KOPT-K1 (cell line): ENCODE data around the gene ACLY.
"Not testable (repeated sequence)": the region's sequence is repeated elsewhere in the genome, so short reads cannot be mapped to it uniquely, and the experiment has no call there.

ENCODE experiments used
- H3K27ac ChIP-seq: fragments of 200-600 bp; sonication (generic); 2 replicates; pipeline ENCODE4 v1.5.1; 2016; ENCODE audit warnings: antibody characterized with exemption, mild to moderate bottlenecking, low read depth, low read length; ENCODE audit not compliant: poor library complexity, severe bottlenecking
- H3K36me3 ChIP-seq: fragments of 200-600 bp; sonication (generic); 2 replicates; pipeline ENCODE4 v1.5.1; 2017; ENCODE audit warnings: antibody characterized with exemption, mild to moderate bottlenecking, low read length, moderate library complexity; ENCODE audit not compliant: insufficient read depth
- H3K9me3 ChIP-seq: fragments of 200-600 bp; sonication (generic); 2 replicates; pipeline ENCODE4 v1.5.1; 2017; ENCODE audit warnings: antibody characterized with exemption, low read length, mild to moderate bottlenecking; ENCODE audit not compliant: insufficient read depth, poor library complexity, severe bottlenecking

ACLY gene

DNA sequence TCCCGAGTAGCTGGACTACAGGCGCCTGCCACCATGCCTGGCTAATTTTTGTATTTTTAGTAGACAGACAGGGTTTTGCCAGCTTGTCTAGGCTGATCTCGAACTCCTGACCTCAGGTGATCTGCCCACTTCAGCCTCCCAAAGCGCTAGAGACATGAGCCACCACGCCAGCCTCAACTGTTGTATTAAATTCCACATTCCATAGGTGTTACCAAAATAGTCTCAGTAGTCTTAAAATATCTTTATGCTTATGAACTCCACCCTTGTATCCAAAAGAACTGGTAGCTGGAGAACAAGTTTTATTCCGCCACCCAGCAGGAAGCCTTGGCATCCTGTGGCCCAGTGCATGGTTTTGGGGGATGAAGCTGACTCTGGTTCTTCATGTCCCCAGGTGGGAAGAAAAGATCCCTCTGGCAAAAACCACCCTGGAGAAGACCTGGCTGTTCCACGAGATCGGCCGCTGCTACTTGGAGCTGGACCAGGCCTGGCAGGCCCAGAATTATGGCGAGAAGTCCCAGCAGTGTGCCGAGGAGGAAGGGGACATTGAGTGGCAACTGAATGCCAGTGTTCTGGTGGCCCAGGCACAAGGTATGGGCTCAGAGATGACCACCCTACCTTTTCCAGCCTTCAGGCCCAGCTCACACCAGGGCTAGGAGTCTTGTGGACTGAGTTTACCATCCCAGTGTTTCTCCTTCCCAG is 30.2 kb upstream of the ACLY start:
- no peaks in the 10 kb centered on the region for H3K36me3 ChIP-seq
- no peak overlapping the region for H3K27ac ChIP-seq
- H3K9me3 ChIP-seq: no peaks in the 10 kb centered on the region

DNA sequence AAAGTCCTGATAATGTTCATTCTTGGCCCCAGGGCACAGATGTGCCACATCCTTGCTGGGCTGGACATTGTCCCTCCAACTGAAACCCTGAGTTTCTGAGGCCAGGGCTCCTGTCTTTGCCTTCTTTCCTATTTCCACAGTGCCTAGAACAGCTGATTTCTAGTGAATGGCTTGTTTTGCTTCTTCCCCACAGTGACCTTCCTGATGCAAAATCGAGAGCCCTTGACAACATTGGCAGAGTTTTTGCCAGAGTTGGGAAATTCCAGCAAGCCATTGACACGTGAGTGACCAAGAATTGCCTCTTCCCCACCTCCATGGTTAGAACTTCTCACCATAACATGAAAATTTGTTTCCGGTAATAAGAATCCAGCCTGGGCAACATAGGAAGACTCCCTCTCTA is 26.2 kb upstream of the ACLY start:
- Histone ChIP-seq H3K9me3 (no peaks in the 10 kb centered on the region), H3K36me3 (no peaks in the 10 kb centered on the region), H3K27ac (no peak overlapping the region)

- Histone ChIP-seq H3K36me3 (no peaks in the 10 kb centered on the region), H3K9me3 (no peaks in the 10 kb centered on the region)
Measured at GRCh38 chr17:41943492-41943891, 24.7 kb upstream of the ACLY start.

GRCh38 chr17:41942626-41943373 is 24.0 kb upstream of the ACLY start:
- no peaks in the 10 kb centered on the region for H3K36me3 ChIP-seq
- H3K27ac ChIP-seq: no peak overlapping the region
- no peaks in the 10 kb centered on the region for H3K9me3 ChIP-seq

More at GRCh38 chr17:41943492-41943891, 24.7 kb upstream of the ACLY start:
- H3K27ac ChIP-seq: no peak overlapping the region

GRCh38 chr17:41941168-41941567 is 22.4 kb upstream of the ACLY start:
- H3K36me3 ChIP-seq: no peaks in the 10 kb centered on the region
- no peak overlapping the region for H3K27ac ChIP-seq
- no peaks in the 10 kb centered on the region for H3K9me3 ChIP-seq

DNA sequence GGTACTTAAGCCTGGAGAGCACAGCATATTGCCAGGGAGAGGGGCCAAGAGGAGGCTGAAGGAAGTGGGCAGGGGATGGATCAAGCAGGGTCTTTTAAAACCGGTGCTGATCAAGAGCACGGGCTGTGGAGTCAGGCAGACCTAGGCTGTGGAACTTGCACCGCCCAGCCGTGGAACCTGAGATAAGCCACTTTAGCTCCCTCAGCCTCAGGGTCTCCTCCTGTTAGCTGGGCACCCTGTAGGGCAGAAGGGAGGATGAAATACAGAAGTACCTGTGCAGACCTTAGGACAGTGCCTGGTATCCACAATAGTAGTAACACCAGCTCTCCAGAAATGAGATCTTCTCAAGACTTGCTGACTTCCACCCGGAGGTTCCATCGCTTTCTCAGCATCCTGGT is 20.9 kb upstream of the ACLY start:
- Histone ChIP-seq H3K27ac (no peak overlapping the region), H3K9me3 (no peaks in the 10 kb centered on the region), H3K36me3 (no peaks in the 10 kb centered on the region)

- Histone ChIP-seq H3K36me3 (no peaks in the 10 kb centered on the region), H3K27ac (no peak overlapping the region), H3K9me3 (no peaks in the 10 kb centered on the region)
Measured at GRCh38 chr17:41939044-41939692, 20.4 kb upstream of the ACLY start.

DNA sequence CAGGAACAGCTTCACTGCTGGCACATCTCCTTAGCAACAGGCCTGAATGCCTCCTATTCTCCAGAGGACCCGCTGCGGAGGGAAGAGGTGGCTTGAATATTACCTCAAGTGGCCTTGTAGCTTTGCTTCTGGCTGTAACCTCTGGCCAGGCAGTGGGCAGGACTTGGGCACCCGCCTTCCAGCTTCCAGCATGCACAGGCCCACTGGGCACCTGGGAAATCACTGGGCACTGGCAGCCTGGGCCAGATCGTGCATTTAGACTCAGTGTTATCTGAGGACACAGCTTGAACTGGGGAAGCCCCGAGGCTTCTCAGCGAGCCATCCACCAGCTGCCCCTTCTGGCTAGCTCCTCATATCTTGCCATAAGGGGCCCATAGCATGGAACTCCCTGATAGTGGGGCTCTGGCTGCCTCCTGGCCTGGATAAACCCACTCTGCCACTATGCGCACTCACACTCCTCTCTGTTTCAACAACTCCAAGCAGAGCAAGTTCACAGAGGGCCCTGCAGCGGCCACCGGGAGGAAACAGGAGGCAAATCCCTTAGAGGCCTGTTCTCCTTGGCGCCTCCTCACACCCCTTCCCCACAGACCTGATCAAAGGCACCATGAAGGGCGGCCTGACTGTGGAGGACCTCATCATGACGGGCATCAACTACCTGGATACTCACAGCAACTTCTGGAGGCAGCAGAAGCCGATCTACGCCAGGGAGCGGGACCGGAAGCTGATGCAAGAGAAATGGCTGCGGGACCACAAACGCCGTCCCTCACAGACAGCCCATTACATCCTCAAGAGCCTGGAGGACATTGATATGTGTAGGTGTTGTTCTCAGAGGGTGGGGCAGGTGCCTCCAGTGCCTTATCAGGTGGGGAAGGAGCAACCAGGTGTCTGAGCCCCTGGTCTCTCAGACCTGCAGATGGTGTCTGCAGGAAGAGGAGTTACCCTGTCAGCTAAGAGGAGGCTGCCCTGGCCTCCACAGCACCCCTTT is 19.5 kb upstream of the ACLY start:
- H3K27ac ChIP-seq: no peak overlapping the region
- H3K36me3 ChIP-seq: no peaks in the 10 kb centered on the region
- H3K9me3 ChIP-seq: no peaks in the 10 kb centered on the region

GRCh38 chr17:41935641-41936040 is 16.9 kb upstream of the ACLY start:
- Histone ChIP-seq H3K27ac (no peak overlapping the region), H3K9me3 (no peaks in the 10 kb centered on the region), H3K36me3 (no peaks in the 10 kb centered on the region)

- H3K9me3 ChIP-seq: no peaks in the 10 kb centered on the region
- H3K27ac ChIP-seq: peak overlapping the region; percentile 31
- no peaks in the 10 kb centered on the region for H3K36me3 ChIP-seq
Measured at GRCh38 chr17:41932816-41933389, 14.2 kb upstream of the ACLY start.

GRCh38 chr17:41931715-41932114 is 13.0 kb upstream of the ACLY start:
- H3K27ac ChIP-seq, H3K36me3 ChIP-seq, H3K9me3 ChIP-seq: not testable (repeated sequence)

DNA sequence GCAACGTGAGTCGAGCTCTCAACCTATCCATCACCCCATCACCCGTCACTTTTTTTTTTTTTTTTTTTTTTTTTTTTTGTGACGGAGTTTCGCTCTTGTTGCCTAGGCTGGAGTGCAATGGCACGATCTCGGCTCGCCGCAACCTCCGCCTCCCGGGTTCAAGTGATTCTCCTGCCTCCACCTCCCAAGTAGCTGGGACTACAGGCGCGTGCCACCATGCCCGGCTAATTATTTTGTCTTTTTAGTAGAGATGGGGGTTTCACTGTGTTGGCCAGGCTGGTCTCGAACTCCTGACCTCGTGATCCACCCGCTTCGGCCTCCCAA is 12.0 kb upstream of the ACLY start:
- H3K9me3 ChIP-seq, H3K36me3 ChIP-seq: not testable (repeated sequence)
- H3K27ac ChIP-seq: peak overlapping the region; percentile 65

DNA sequence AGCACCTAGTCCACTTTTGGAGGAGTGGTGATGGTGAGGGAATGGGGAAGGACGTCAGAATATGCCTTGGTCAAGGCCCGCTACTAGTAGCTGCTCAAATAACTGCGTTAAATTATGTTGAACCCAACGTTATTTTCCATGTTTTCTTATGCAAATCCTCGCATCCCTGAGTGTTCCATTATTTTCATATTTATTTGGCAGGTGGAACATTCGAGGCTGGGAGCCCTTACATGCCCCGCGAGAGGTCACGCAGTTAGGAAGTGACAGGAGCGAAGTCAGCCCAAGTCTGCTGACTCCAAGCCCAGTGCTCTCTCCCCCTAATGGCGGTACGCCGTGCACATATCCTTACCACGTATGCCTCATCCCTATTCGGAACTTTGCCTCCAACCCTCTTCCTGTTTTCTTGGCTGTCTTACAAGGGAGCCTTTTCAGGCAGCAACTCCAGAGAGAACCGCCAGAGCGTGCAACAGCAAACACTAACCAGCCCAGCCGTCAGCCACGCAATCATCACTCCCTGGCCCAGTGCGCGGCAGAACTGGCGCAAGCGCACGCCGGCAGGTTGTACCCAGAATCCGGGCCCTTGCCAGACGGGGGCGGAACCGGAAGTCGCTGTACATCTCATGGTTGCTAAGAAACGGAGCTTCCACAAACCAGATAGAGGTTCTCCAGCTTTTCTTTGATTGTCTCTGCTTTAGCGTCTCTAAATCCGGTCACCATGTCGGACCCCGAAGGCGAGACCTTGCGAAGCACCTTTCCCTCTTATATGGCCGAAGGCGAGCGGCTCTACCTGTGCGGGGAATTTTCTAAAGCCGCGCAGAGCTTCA is 11.5 kb upstream of the ACLY start, which contains the start of gene ODAD4:
Gene ODAD4, plus strand, starts transcription at position 609 of the 824 bp plus-strand sequence. Its CDS starts 107 bp downstream, at position 716.
- H3K27ac ChIP-seq: peak within 1 kb of the TSS; percentile 65
- H3K36me3 ChIP-seq: no peaks in the 10 kb centered on the region
- H3K9me3 ChIP-seq: no peaks in the 10 kb centered on the region
